Progenitor cell of endocrine pancreas (in vitro differentiated cells): ENCODE data around the gene EPHA10. TPM values are rescaled to one million over a fixed set of nuclear protein-coding genes. Genes with fewer than 3 reads are reported as not detected.

Source experiments
- DNase-seq: peaks from one replicate; pipeline ENCODE4 v3.0.0; 2021; ENCODE audit warnings: low spot score; ENCODE audit not compliant: unreplicated experiment
- H3K27ac Mint-ChIP-seq: 2 replicates; pipeline ENCODE4 v1.8.0; 2021; ENCODE audit warnings: mild to moderate bottlenecking, moderate library complexity, mixed read lengths
- H3K27me3 Mint-ChIP-seq: 2 replicates; pipeline ENCODE4 v1.8.0; 2021; ENCODE audit warnings: mixed read lengths
- H3K36me3 Mint-ChIP-seq: 2 replicates; pipeline ENCODE4 v1.8.0; 2022; ENCODE audit warnings: mixed read lengths; ENCODE audit not compliant: insufficient read depth
- H3K4me1 Mint-ChIP-seq: 2 replicates; pipeline ENCODE4 v1.8.0; 2021; ENCODE audit warnings: low read depth, mixed read lengths
- H3K4me3 Mint-ChIP-seq: 2 replicates; pipeline ENCODE4 v1.8.0; 2021; ENCODE audit warnings: low read depth, mild to moderate bottlenecking, moderate library complexity, mixed read lengths
- H3K9me3 Mint-ChIP-seq: 2 replicates; pipeline ENCODE4 v1.8.0; 2021; ENCODE audit warnings: low read depth, mixed read lengths
- CTCF ChIP-seq: fragments of 200-600 bp; sonication (generic); IDR thresholded peaks from one replicate; pipeline ENCODE4 v1.5.0; 2021; ENCODE audit warnings: antibody characterized with exemption, mild to moderate bottlenecking; ENCODE audit not compliant: unreplicated experiment
- total RNA-seq: library from RNA; stranded (reverse); gene quantifications from 2 replicates; pipeline ENCODE4 v1.2.1, GENCODE V29; 2021

Gene EPHA10
- total RNA-seq, 1 donor from 2014 or later, result 6.2 TPM

- no peak overlapping the region for H3K4me3 Mint-ChIP-seq
- H3K4me1 Mint-ChIP-seq, result peaks cover 1% of the 10 kb centered on the region
- peaks cover 16% of the 10 kb centered on the region for H3K36me3 Mint-ChIP-seq
- DNase-seq, result no peak
- no peaks in the 10 kb centered on the region for H3K9me3 Mint-ChIP-seq
- TF ChIP-seq CTCF, result no peak
- no peak overlapping the region for H3K27ac Mint-ChIP-seq
- no peaks in the 10 kb centered on the region for H3K27me3 Mint-ChIP-seq
Observed at GRCh38 chr1:37701051-37701450, 63.9 kb downstream of the EPHA10 start.

- H3K4me1 Mint-ChIP-seq, result peaks cover 1% of the 10 kb centered on the region
- H3K4me3 Mint-ChIP-seq, result no peak overlapping the region
- DNase-seq, result no peak
- TF ChIP-seq CTCF, result no peak
- H3K36me3 Mint-ChIP-seq, result peaks cover 12% of the 10 kb centered on the region
- no peaks in the 10 kb centered on the region for H3K27me3 Mint-ChIP-seq
- no peaks in the 10 kb centered on the region for H3K9me3 Mint-ChIP-seq
- H3K27ac Mint-ChIP-seq, result no peak overlapping the region
Observed at GRCh38 chr1:37699147-37699546, 65.8 kb downstream of the EPHA10 start.

GRCh38 chr1:37697737-37698136 lies 67.2 kb downstream of the EPHA10 start:
- peaks cover 12% of the 10 kb centered on the region for H3K36me3 Mint-ChIP-seq
- no peak for TF ChIP-seq CTCF
- no peak overlapping the region for H3K27ac Mint-ChIP-seq
- peaks cover 1% of the 10 kb centered on the region for H3K4me1 Mint-ChIP-seq
- H3K27me3 Mint-ChIP-seq, result no peaks in the 10 kb centered on the region
- H3K4me3 Mint-ChIP-seq, result no peak overlapping the region
- no peaks in the 10 kb centered on the region for H3K9me3 Mint-ChIP-seq
- no peak for DNase-seq

GRCh38 chr1:37697090-37697489 lies 67.8 kb downstream of the EPHA10 start:
- Mint-ChIP-seq H3K4me1 (peaks cover 1% of the 10 kb centered on the region), H3K27me3 (no peaks in the 10 kb centered on the region), H3K9me3 (no peaks in the 10 kb centered on the region), H3K4me3 (no peak overlapping the region), H3K27ac (no peak overlapping the region), H3K36me3 (peaks cover 9% of the 10 kb centered on the region)
- DNase-seq, result no peak
- no peak for TF ChIP-seq CTCF

GRCh38 chr1:37692834-37693175 lies 72.1 kb downstream of the EPHA10 start:
- peaks cover 4% of the 10 kb centered on the region for H3K36me3 Mint-ChIP-seq
- peaks cover 24% of the 10 kb centered on the region for H3K4me1 Mint-ChIP-seq
- no peak overlapping the region for H3K27ac Mint-ChIP-seq

More at GRCh38 chr1:37692834-37693175, 72.1 kb downstream of the EPHA10 start:
- no peak for TF ChIP-seq CTCF
- Mint-ChIP-seq H3K9me3 (no peaks in the 10 kb centered on the region), H3K4me3 (peak overlapping the region; percentile 98), H3K27me3 (no peaks in the 10 kb centered on the region)
- no peak for DNase-seq
